ENCODE results near the gene MED12. TPM values are rescaled to one million over a fixed set of nuclear protein-coding genes. Genes with fewer than 3 reads are reported as not detected.

The MED12 gene
- total RNA-seq, 1 donor from 2014 or later: 102 TPM

GRCh38 chrX:71143508-71143907 lies 25.1 kb downstream of the MED12 start:
- H3K9me3 Mint-ChIP-seq: no peaks in the 10 kb centered on the region
- H3K4me3 Mint-ChIP-seq: no peak overlapping the region
- TF ChIP-seq CTCF (IDR thresholded peaks at IDR 0.05): no peak
- peaks cover 14% of the 10 kb centered on the region for H3K4me1 Mint-ChIP-seq
- ChIA-PET POLR2A (no interaction called here), CTCF (no interaction called here)
- no peaks in the 10 kb centered on the region for H3K27me3 Mint-ChIP-seq
- ATAC-seq (ENCODE audit: low read depth) (no peak), DNase-seq (no peak)
- intact Hi-C loops (cut with micrococcal nuclease): no loop called here
- peaks cover 20% of the 10 kb centered on the region for H3K36me3 Mint-ChIP-seq (ENCODE audit: low read depth)
- no peak overlapping the region for H3K27ac Mint-ChIP-seq

GRCh38 chrX:71144651-71145050 lies 26.3 kb downstream of the MED12 start, which contains the start of gene NLGN3:
Gene NLGN3, plus strand, starts transcription at chrX:71144841. Its CDS starts 2,909 bp downstream, at chrX:71147750.
- POLR2A ChIA-PET: no interaction called here
- Mint-ChIP-seq H3K27me3 (no peaks in the 10 kb centered on the region), H3K4me3 (peak within 1 kb of the TSS; percentile 29), H3K4me1 (peaks cover 14% of the 10 kb centered on the region), H3K9me3 (no peaks in the 10 kb centered on the region), H3K36me3 (ENCODE audit: low read depth) (peaks cover 12% of the 10 kb centered on the region), H3K27ac (no peak within 1 kb of the TSS)
- CTCF ChIA-PET: no interaction called here
- ATAC-seq (ENCODE audit: low read depth): no peak
- no peak for DNase-seq
- intact Hi-C loops (cut with micrococcal nuclease): no loop called here
- TF ChIP-seq CTCF (IDR thresholded peaks at IDR 0.05): no peak

GRCh38 chrX:71147496-71148277 lies 29.3 kb downstream of the MED12 start:
- POLR2A ChIA-PET: interaction anchor here (0.5 kb wide), 1 partner anchor 13 kb away, joined by 3 read pairs; no protein-coding TSS in a partner anchor
- Mint-ChIP-seq H3K36me3 (ENCODE audit: low read depth) (peaks cover 3% of the 10 kb centered on the region), H3K4me1 (peaks cover 14% of the 10 kb centered on the region), H3K27me3 (no peaks in the 10 kb centered on the region), H3K27ac (no peak overlapping the region), H3K4me3 (no peak overlapping the region), H3K9me3 (no peaks in the 10 kb centered on the region)
- intact Hi-C loops (cut with micrococcal nuclease): no loop called here
- CTCF ChIA-PET: no interaction called here
- ATAC-seq (ENCODE audit: low read depth): no peak
- DNase-seq: no peak
- TF ChIP-seq CTCF (IDR thresholded peaks at IDR 0.05): no peak

- ATAC-seq (ENCODE audit: low read depth) (no peak), DNase-seq (no peak)
- ChIA-PET CTCF (no interaction called here), POLR2A (no interaction called here)
- H3K4me1 Mint-ChIP-seq: peaks cover 14% of the 10 kb centered on the region
- no peak overlapping the region for H3K27ac Mint-ChIP-seq
- no peak overlapping the region for H3K4me3 Mint-ChIP-seq
- intact Hi-C loops (cut with micrococcal nuclease): no loop called here
- H3K27me3 Mint-ChIP-seq: no peaks in the 10 kb centered on the region
- no peak for TF ChIP-seq CTCF (IDR thresholded peaks at IDR 0.05)
- H3K36me3 Mint-ChIP-seq (ENCODE audit: low read depth): peaks cover 4% of the 10 kb centered on the region
- no peaks in the 10 kb centered on the region for H3K9me3 Mint-ChIP-seq
These were observed 29.9 kb downstream of the MED12 start for GRCh38 chrX:71148278-71148663.

- Mint-ChIP-seq H3K36me3 (ENCODE audit: low read depth) (peaks cover 11% of the 10 kb centered on the region), H3K27ac (no peak overlapping the region), H3K4me3 (no peak overlapping the region), H3K4me1 (peaks cover 12% of the 10 kb centered on the region), H3K27me3 (no peaks in the 10 kb centered on the region), H3K9me3 (no peaks in the 10 kb centered on the region)
- CTCF ChIA-PET: no interaction called here
- DNase-seq (no peak), ATAC-seq (ENCODE audit: low read depth) (no peak)
- POLR2A ChIA-PET: interaction anchor here (0.5 to 0.7 kb wide), 3 partner anchors 33 to 382 kb away, joined by 4 to 6 read pairs (median 4); partner anchors contain the start of gene MED12
- intact Hi-C loops (cut with micrococcal nuclease): no loop called here
- TF ChIP-seq CTCF (IDR thresholded peaks at IDR 0.05): no peak
These were observed 33.0 kb downstream of the MED12 start for GRCh38 chrX:71151366-71151765.
